Heart left ventricle (tissue), 13 donors: ENCODE results near the gene DRGX.

Experiments
- POLR2A ChIP-seq, 2 donors: fragments of 450-650 bp; IDR thresholded peaks; one replicate each; pipeline ENCODE4 v1.6.1; 2017; ENCODE audit warnings: antibody characterized with exemption in 2 of 2, mild to moderate bottlenecking in 2 of 2, moderate library complexity in 2 of 2
- TF ChIP-seq, protein P1 (sequence below), 12 donors: fragments of 200-600 bp; sonication (generic) in 4 of 12; IDR thresholded peaks; one replicate each; pipeline versions ENCODE4 v1.5.0 to v1.8.0; 2018 to 2022; ENCODE audit warnings: antibody characterized with exemption in 12 of 12, mild to moderate bottlenecking in 5 of 12
- donor health status: ischemic (EF 13 %, LVEDD 7.1; RV severe dilation, severe dysfunction).
- donor health status: DM: no; HTN: yes; CAD: no.
- donor health status: DM: no; HTN: no; CAD: no.
- donor health status: ischemic (EF 25% LVEDD 6.9; RV normal size, moderate dysfunction).
- donor health status: ischemic (EF 25% LVEDD 5.7; RV mildly dilated, moderate dysfunction).
- donor health status: ischemic (EF 35%, LVEDD 5.7; RV mildly dilated, moderate dysfunction).
- donor health status: nonischemic (EF 11% LVEDD 7.7; RV severe dilation, severe dysfunction).
- donor health status: DM: yes; HTN: yes; CAD: no.
- donor health status: PGD.
- donor health status: ischemic (EF 29% LVEDD 5.4; RV normal size, mild dysfunction).
- donor health status: nonischemic (EF 23%, LVEDD 6.1; RV moderate dilation, normal function).

DNA sequence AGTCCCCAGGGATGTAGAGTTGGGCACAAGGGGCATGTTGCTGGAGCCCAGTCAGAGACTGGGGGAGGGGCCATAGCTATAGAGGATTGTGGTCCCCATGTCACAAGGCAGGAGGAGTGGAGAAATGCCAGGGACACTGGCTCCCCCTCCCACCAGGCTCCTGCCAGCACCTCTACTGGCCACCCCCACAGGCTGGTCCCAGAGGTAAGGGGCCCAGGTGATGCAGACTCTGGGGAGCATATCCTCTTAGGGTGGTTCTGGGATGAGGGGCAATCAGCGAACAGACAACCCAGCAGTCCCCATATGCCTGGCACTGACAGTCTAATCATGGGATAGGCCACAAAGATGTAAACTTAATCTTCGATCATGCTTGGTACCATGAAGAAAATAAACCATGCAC is 75.7 kb downstream of the DRGX start:
- TF ChIP-seq, protein P1, sequence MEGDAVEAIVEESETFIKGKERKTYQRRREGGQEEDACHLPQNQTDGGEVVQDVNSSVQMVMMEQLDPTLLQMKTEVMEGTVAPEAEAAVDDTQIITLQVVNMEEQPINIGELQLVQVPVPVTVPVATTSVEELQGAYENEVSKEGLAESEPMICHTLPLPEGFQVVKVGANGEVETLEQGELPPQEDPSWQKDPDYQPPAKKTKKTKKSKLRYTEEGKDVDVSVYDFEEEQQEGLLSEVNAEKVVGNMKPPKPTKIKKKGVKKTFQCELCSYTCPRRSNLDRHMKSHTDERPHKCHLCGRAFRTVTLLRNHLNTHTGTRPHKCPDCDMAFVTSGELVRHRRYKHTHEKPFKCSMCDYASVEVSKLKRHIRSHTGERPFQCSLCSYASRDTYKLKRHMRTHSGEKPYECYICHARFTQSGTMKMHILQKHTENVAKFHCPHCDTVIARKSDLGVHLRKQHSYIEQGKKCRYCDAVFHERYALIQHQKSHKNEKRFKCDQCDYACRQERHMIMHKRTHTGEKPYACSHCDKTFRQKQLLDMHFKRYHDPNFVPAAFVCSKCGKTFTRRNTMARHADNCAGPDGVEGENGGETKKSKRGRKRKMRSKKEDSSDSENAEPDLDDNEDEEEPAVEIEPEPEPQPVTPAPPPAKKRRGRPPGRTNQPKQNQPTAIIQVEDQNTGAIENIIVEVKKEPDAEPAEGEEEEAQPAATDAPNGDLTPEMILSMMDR (IDR thresholded peaks at IDR 0.05) = no peak
- no peak for TF ChIP-seq POLR2A (IDR thresholded peaks at IDR 0.05)
